ENCODE results near the gene EMP1. TPM values are rescaled to one million over a fixed set of nuclear protein-coding genes. Genes with fewer than 3 reads are reported as not detected.
"Not testable (repeated sequence)": the region's sequence is repeated elsewhere in the genome, so short reads cannot be mapped to it uniquely, and the experiment has no call there.

Gene EMP1
- polyA plus RNA-seq, 1 donor from 2014 or later: 0.33 TPM

DNA sequence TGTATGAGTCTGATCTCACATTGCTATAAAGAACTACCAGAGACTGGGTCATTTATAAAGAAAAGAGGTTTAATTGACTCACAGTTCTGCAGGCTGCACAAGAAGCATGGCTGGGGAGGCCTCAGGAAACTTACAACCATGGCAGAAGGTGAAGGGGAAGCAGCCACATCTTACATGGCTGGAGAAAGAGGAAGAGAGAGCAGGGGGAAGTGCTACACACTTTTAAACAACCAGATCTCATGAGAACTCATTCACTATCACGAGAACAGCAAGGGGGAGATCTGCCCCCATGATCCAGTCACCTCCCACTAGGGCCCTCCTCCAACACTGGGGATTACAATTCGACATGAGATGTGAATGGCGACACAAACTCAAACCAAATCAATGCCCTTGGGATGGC lies 71.3 kb downstream of the EMP1 start:
- not testable (repeated sequence) for H3K9me3 ChIP-seq (ENCODE audit: low read length); H4K20me1 ChIP-seq (ENCODE audit: insufficient read depth); H3K4me3 ChIP-seq (ENCODE audit: low read length); H3K9me2 ChIP-seq (ENCODE audit: insufficient read depth, low read length); H3K36me3 ChIP-seq (ENCODE audit: insufficient read depth, low read length); H3K27ac ChIP-seq (ENCODE audit: low read length); H3K27me3 ChIP-seq (ENCODE audit: insufficient read depth, low read depth, low read length); H3K9ac ChIP-seq (ENCODE audit: low read length); H3K79me2 ChIP-seq (replicated peaks; ENCODE audit: insufficient read depth, low read length); H2AFZ ChIP-seq (ENCODE audit: low read depth, low read length); H3F3A ChIP-seq (ENCODE audit: insufficient read depth, low read length, poor library complexity, severe bottlenecking); H3K4me2 ChIP-seq (ENCODE audit: low read length)

DNA sequence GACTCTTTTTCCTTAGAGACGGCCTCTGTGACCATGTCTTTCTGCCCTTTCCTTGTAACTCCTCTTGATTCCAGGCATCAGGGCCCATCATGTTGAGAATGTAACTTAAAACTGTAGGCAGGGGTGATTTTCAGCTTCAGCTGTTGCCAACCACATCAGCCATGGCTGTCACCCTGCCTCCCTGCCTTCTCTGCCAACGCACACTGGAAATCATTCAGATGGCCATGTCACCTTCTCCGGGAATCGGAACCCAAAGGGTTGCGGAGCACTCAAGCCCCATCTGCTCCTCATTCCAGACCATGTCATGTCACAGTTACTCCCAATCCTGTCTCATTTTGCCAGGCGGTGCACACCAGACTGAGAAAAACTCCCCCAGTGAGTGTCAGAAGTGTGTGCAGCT lies 72.1 kb downstream of the EMP1 start:
- Histone ChIP-seq H3K9ac (ENCODE audit: low read length) (no peak overlapping the region), H3K27ac (ENCODE audit: low read length) (no peak overlapping the region)

More for the DNA sequence above, 72.1 kb downstream of the EMP1 start:
- Histone ChIP-seq H3F3A (ENCODE audit: insufficient read depth, low read length, poor library complexity, severe bottlenecking) (no peaks in the 10 kb centered on the region), H3K9me2 (ENCODE audit: insufficient read depth, low read length) (no peaks in the 10 kb centered on the region), H3K27me3 (ENCODE audit: insufficient read depth, low read depth, low read length) (no peaks in the 10 kb centered on the region), H2AFZ (ENCODE audit: low read depth, low read length) (no peak overlapping the region), H3K9me3 (ENCODE audit: low read length) (no peaks in the 10 kb centered on the region), H3K36me3 (ENCODE audit: insufficient read depth, low read length) (no peaks in the 10 kb centered on the region), H3K4me2 (ENCODE audit: low read length) (no peak overlapping the region), H4K20me1 (ENCODE audit: insufficient read depth) (no peaks in the 10 kb centered on the region), H3K79me2 (replicated peaks; ENCODE audit: insufficient read depth, low read length) (no peaks in the 10 kb centered on the region), H3K4me3 (ENCODE audit: low read length) (no peak overlapping the region)
- TF ChIP-seq EZH2 (IDR thresholded peaks at IDR 0.05; ENCODE audit: borderline replicate concordance, insufficient read depth, low read length, poor library complexity, severe bottlenecking): no peak
- TF ChIP-seq MXI1 (conservative IDR thresholded peaks at IDR 0.05; ENCODE audit: poor library complexity, severe bottlenecking): no peak
- no peak for TF ChIP-seq TAF1 (IDR thresholded peaks at IDR 0.05; ENCODE audit: low read depth)
- no peak for TF ChIP-seq POLR2AphosphoS5 (IDR thresholded peaks at IDR 0.05)
- TF ChIP-seq CTCF (IDR thresholded peaks at IDR 0.05; ENCODE audit: poor library complexity, severe bottlenecking): no peak
- TF ChIP-seq RAD21 (conservative IDR thresholded peaks at IDR 0.05): no peak
- TF ChIP-seq EP300 (conservative IDR thresholded peaks at IDR 0.05; ENCODE audit: poor library complexity, severe bottlenecking): no peak
- TF ChIP-seq SMC3 (conservative IDR thresholded peaks at IDR 0.05; ENCODE audit: poor library complexity): no peak
- TF ChIP-seq, protein P1, sequence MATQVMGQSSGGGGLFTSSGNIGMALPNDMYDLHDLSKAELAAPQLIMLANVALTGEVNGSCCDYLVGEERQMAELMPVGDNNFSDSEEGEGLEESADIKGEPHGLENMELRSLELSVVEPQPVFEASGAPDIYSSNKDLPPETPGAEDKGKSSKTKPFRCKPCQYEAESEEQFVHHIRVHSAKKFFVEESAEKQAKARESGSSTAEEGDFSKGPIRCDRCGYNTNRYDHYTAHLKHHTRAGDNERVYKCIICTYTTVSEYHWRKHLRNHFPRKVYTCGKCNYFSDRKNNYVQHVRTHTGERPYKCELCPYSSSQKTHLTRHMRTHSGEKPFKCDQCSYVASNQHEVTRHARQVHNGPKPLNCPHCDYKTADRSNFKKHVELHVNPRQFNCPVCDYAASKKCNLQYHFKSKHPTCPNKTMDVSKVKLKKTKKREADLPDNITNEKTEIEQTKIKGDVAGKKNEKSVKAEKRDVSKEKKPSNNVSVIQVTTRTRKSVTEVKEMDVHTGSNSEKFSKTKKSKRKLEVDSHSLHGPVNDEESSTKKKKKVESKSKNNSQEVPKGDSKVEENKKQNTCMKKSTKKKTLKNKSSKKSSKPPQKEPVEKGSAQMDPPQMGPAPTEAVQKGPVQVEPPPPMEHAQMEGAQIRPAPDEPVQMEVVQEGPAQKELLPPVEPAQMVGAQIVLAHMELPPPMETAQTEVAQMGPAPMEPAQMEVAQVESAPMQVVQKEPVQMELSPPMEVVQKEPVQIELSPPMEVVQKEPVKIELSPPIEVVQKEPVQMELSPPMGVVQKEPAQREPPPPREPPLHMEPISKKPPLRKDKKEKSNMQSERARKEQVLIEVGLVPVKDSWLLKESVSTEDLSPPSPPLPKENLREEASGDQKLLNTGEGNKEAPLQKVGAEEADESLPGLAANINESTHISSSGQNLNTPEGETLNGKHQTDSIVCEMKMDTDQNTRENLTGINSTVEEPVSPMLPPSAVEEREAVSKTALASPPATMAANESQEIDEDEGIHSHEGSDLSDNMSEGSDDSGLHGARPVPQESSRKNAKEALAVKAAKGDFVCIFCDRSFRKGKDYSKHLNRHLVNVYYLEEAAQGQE (IDR thresholded peaks at IDR 0.05; ENCODE audit: borderline replicate concordance): no peak

Other genes starting within 250 kb of the EMP1 start
- gene GPRC5D, start 244.6 kb upstream of the EMP1 start, polyA plus RNA-seq: not detected in 2 replicates
- gene HEBP1, start 196.5 kb upstream of the EMP1 start, polyA plus RNA-seq: 1.2 and 2.0 TPM in 2 replicates
- gene FAM234B, start 152.3 kb upstream of the EMP1 start, polyA plus RNA-seq: 20.5 and 21.1 TPM in 2 replicates
- 0.17 and 3.2 TPM in 2 replicates for gene GSG1, start 93.1 kb upstream of the EMP1 start, polyA plus RNA-seq